ENCODE results near the gene SLAMF9. TPM values are rescaled to one million over a fixed set of nuclear protein-coding genes. Genes with fewer than 3 reads are reported as not detected.

SLAMF9 gene
- total RNA-seq, 8 experiments from 2014 or later: 0.43 TPM; not detected in 7

- WGBS, 10 experiments: 60 to 100% (median 83%) methylated on average over 1 of the region's 1 CpG; no CpG with 5 or more reads in 4 of the 10 experiments
- Histone ChIP-seq H3K4me3 (no peak overlapping the region), H3K4me1 (replicated peaks in 1 of 2) (peaks cover 0 to 4% of the 10 kb centered on the region in 2 donors), H3K27ac (no peak overlapping the region)
- ATAC-seq (replicated peaks in 6 of 8): no peak
- in situ Hi-C loops (cut with MboI; ENCODE audit: low pct_unique_long_range_greater_than_20kb in 2 of 9, low sequenced_read_pairs in 9 of 9, unreplicated experiment in 9 of 9): loop anchor here in 2 of 9 experiments (25.0 kb wide), 2 partner anchors 149 to 199 kb away; partner anchors contain the start of genes DUSP23 (in 1 of the 2) and SLAMF8 (in 1 of the 2)
These were observed 32.5 kb upstream of the SLAMF9 start for GRCh38 chr1:159986531-159986930.

GRCh38 chr1:159986093-159986492, 32.1 kb upstream of the SLAMF9 start:
- peaks cover 0 to 4% of the 10 kb centered on the region in 2 donors for H3K4me1 ChIP-seq (replicated peaks in 1 of 2)
- in situ Hi-C loops (cut with MboI; ENCODE audit: low pct_unique_long_range_greater_than_20kb in 2 of 9, low sequenced_read_pairs in 9 of 9, unreplicated experiment in 9 of 9): loop anchor here in 2 of 9 experiments (25.0 kb wide), 2 partner anchors 149 to 199 kb away; partner anchors contain the start of genes DUSP23 (in 1 of the 2) and SLAMF8 (in 1 of the 2)
- H3K4me3 ChIP-seq: no peak overlapping the region
- ATAC-seq (replicated peaks in 6 of 8): no peak
- 47 to 100% (median 67%) methylated on average over 1 to 2 of the region's 2 CpGs; no CpG with 5 or more reads in 2 of the 10 experiments for WGBS, 10 experiments
- H3K27ac ChIP-seq: no peak overlapping the region

- WGBS, 10 experiments: 76 to 100% (median 85%) methylated on average over 1 to 6 of the region's 6 CpGs; no CpG with 5 or more reads in 2 of the 10 experiments
- in situ Hi-C loops (cut with MboI; ENCODE audit: low pct_unique_long_range_greater_than_20kb in 2 of 9, low sequenced_read_pairs in 9 of 9, unreplicated experiment in 9 of 9): loop anchor here in 2 of 9 experiments (25.0 kb wide), 2 partner anchors 148 to 198 kb away; partner anchors contain the start of genes DUSP23 (in 1 of the 2) and SLAMF8 (in 1 of the 2)
- Histone ChIP-seq H3K4me3 (no peak overlapping the region), H3K27ac (no peak overlapping the region), H3K4me1 (replicated peaks in 1 of 2) (peaks cover 0 to 4% of the 10 kb centered on the region in 2 donors)
- ATAC-seq (replicated peaks in 6 of 8): peak in 1 of 8 experiments; percentile 54
These were observed 31.4 kb upstream of the SLAMF9 start for GRCh38 chr1:159985473-159985872.

DNA sequence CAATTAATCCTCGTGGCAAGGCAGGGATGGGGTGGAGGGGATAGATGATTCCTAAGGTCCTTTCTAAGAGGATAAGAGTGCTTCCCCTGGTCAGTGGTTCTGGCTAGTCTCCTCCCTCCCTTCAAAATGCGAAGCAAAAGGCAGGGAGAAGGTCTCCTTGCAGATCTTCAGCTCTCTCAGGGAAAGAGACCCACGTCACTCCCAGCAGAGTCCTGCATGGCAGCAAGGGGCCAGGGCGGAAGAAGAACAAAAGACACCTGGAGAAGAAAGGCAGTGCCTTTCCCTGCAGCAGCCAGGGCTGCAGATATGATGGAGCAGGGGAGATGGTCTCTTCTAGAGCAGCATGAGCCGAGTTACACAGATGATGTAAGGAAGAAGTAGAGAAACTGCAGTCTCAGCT, 29.6 kb upstream of the SLAMF9 start:
- Histone ChIP-seq H3K4me3 (no peak overlapping the region), H3K4me1 (replicated peaks in 1 of 2) (no peaks in the 10 kb centered on the region), H3K27ac (no peak overlapping the region)
- no peak for ATAC-seq (replicated peaks in 6 of 8)
- in situ Hi-C loops (cut with MboI; ENCODE audit: low pct_unique_long_range_greater_than_20kb in 2 of 9, low sequenced_read_pairs in 9 of 9, unreplicated experiment in 9 of 9): loop anchor here in 2 of 9 experiments (25.0 kb wide), 2 partner anchors 146 to 196 kb away; partner anchors contain the start of genes DUSP23 (in 1 of the 2) and SLAMF8 (in 1 of the 2)
- 0 to 68% (median 57%) methylated on average over 1 to 5 of the region's 5 CpGs; no CpG with 5 or more reads in 1 of the 10 experiments for WGBS, 10 experiments

DNA sequence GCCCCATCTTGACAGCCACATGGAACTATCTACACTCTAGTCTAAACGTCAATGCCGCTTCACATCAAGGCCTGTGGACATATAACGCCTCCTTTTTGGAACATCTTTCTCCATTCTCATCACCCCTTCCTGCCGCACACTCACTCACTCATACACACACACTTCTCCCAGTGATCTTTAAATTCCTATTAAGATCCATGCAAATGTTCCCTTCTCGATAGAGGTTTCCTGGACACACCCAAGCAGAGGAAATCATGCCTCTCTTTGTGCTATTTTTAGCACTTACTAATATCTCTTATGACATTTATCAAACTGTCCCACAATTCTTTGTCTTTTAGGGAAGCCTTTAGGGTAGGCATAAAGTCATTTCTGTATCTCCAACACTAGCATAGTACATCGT, 28.2 kb upstream of the SLAMF9 start:
- H3K4me3 ChIP-seq: no peak overlapping the region
- in situ Hi-C loops (cut with MboI; ENCODE audit: low pct_unique_long_range_greater_than_20kb in 2 of 9, low sequenced_read_pairs in 9 of 9, unreplicated experiment in 9 of 9): loop anchor here in 2 of 9 experiments (25.0 kb wide), 2 partner anchors 145 to 195 kb away; partner anchors contain the start of genes DUSP23 (in 1 of the 2) and SLAMF8 (in 1 of the 2)
- H3K27ac ChIP-seq: no peak overlapping the region
- 13 to 100% (median 88%) methylated on average over 1 to 6 of the region's 6 CpGs for WGBS, 10 experiments
- H3K4me1 ChIP-seq (replicated peaks in 1 of 2): no peaks in the 10 kb centered on the region
- peak in 3 of 8 experiments; percentile 26 to 89 (median 60) for ATAC-seq (replicated peaks in 6 of 8)

DNA sequence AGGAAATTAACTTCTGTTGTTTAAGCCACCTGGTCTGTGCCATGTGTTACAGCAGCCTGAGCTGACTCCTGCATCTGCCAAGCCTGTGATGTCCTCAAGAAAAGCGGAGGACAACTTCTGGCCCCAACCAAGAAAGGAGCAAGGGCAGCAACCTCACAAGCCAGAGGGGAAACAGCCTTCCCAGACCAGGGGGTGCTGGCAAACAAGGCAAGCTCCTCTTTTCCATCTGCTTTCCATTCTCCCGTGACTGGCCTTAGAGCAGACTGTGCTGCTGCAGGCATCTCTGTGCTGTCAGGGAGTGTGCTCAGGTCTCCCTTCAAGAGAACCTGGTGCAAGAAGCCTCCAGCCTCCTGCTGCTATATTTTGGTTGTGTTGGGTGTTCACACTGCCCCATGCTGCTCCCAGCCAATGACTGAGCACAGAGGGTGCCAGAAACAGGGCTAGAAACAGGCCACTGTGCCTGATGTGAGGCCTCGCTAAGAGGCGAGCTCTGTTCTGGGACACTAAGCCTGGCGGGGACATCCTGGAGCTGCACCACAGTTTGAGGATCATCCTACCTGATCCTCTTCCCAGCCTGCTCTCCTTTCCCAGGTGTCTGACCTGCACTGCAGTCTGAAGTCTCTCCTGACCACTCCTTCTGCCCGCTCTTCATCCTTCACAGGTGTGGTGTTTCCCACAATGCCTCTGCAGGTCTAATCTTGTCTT, 27.5 kb upstream of the SLAMF9 start:
- Histone ChIP-seq H3K27ac (no peak overlapping the region), H3K4me1 (replicated peaks in 1 of 2) (no peaks in the 10 kb centered on the region), H3K4me3 (no peak overlapping the region)
- 70 to 100% (median 91%) methylated on average over 1 to 6 of the region's 6 CpGs; no CpG with 5 or more reads in 4 of the 10 experiments for WGBS, 10 experiments
- in situ Hi-C loops (cut with MboI; ENCODE audit: low pct_unique_long_range_greater_than_20kb in 2 of 9, low sequenced_read_pairs in 9 of 9, unreplicated experiment in 9 of 9): loop anchor here in 2 of 9 experiments (25.0 kb wide), 2 partner anchors 144 to 194 kb away; partner anchors contain the start of genes DUSP23 (in 1 of the 2) and SLAMF8 (in 1 of the 2)
- no peak for ATAC-seq (replicated peaks in 6 of 8)

DNA sequence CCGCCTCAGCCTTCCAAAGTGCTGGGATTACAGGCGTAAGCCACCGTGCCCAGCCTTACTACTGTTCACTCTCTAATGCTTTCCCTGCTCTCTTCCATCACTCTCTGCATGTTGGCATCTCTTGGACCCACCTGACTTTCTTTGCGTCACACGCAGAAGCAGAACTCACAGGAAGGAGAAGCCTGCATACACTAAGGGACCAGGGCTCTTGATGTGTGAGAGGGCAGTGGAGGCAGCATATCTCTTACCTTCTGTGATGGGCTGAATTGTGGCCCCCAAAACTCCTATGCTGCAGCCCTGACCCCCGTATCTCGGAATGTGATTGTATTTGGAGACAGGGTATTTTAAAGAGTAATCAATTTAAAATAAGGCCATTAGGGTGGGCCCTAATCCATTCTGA, 26.7 kb upstream of the SLAMF9 start:
- 84 to 100% (median 94%) methylated on average over 1 to 7 of the region's 7 CpGs; no CpG with 5 or more reads in 1 of the 10 experiments for WGBS, 10 experiments
- no peak overlapping the region for H3K27ac ChIP-seq
- in situ Hi-C loops (cut with MboI; ENCODE audit: low pct_unique_long_range_greater_than_20kb in 2 of 9, low sequenced_read_pairs in 9 of 9, unreplicated experiment in 9 of 9): loop anchor here in 2 of 9 experiments (25.0 kb wide), 2 partner anchors 143 to 193 kb away; partner anchors contain the start of genes DUSP23 (in 1 of the 2) and SLAMF8 (in 1 of the 2)
- no peak overlapping the region for H3K4me3 ChIP-seq
- ATAC-seq (replicated peaks in 6 of 8): no peak
- no peaks in the 10 kb centered on the region for H3K4me1 ChIP-seq (replicated peaks in 1 of 2)

GRCh38 chr1:159980076-159980475, 26.0 kb upstream of the SLAMF9 start:
- ATAC-seq (replicated peaks in 6 of 8): no peak
- no peak overlapping the region for H3K27ac ChIP-seq
- in situ Hi-C loops (cut with MboI; ENCODE audit: low pct_unique_long_range_greater_than_20kb in 2 of 9, low sequenced_read_pairs in 9 of 9, unreplicated experiment in 9 of 9): loop anchor here in 2 of 9 experiments (25.0 kb wide), 2 partner anchors 143 to 193 kb away; partner anchors contain the start of genes DUSP23 (in 1 of the 2) and SLAMF8 (in 1 of the 2)

GRCh38 chr1:159979257-159979656, 25.2 kb upstream of the SLAMF9 start:
- no peak overlapping the region for H3K4me3 ChIP-seq
- ATAC-seq (replicated peaks in 6 of 8): no peak

More at GRCh38 chr1:159980076-159980475, 26.0 kb upstream of the SLAMF9 start:
- Histone ChIP-seq H3K4me1 (replicated peaks in 1 of 2) (no peaks in the 10 kb centered on the region), H3K4me3 (no peak overlapping the region)
- WGBS, 10 experiments: 30 to 67% (median 49%) methylated on average over 1 to 6 of the region's 6 CpGs; no CpG with 5 or more reads in 4 of the 10 experiments

DNA sequence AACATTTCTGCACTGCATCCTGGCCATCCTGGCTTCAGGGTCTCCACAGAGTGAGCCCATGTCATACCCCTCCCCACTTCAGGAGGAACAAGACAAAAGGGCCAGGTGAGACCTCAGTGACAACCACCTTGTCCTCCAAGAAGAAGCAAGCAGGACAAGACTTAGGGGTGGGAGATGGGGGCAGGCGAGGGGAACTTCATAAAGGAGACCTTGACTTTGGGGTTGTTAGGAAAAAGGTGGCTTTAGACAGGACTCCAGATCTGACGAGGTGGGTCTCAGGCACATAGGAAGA, 24.0 kb upstream of the SLAMF9 start:
- Histone ChIP-seq H3K4me3 (no peak overlapping the region), H3K27ac (no peak overlapping the region), H3K4me1 (replicated peaks in 1 of 2) (no peaks in the 10 kb centered on the region)
- in situ Hi-C loops (cut with MboI; ENCODE audit: low pct_unique_long_range_greater_than_20kb in 2 of 9, low sequenced_read_pairs in 9 of 9, unreplicated experiment in 9 of 9): loop anchor here in 2 of 9 experiments (25.0 kb wide), 2 partner anchors 141 to 191 kb away; partner anchors contain the start of genes DUSP23 (in 1 of the 2) and SLAMF8 (in 1 of the 2)
- no peak for ATAC-seq (replicated peaks in 6 of 8)
- 33 to 75% (median 62%) methylated on average over 1 to 2 of the region's 2 CpGs; no CpG with 5 or more reads in 6 of the 10 experiments for WGBS, 10 experiments

More at GRCh38 chr1:159979257-159979656, 25.2 kb upstream of the SLAMF9 start:
- in situ Hi-C loops (cut with MboI; ENCODE audit: low pct_unique_long_range_greater_than_20kb in 2 of 9, low sequenced_read_pairs in 9 of 9, unreplicated experiment in 9 of 9): loop anchor here in 2 of 9 experiments (25.0 kb wide), 2 partner anchors 142 to 192 kb away; partner anchors contain the start of genes DUSP23 (in 1 of the 2) and SLAMF8 (in 1 of the 2)
- 20 to 93% (median 81%) methylated on average over 1 to 3 of the region's 3 CpGs for whole genome bisulfite sequencing, 10 experiments
- Histone ChIP-seq H3K27ac (no peak overlapping the region), H3K4me1 (replicated peaks in 1 of 2) (no peaks in the 10 kb centered on the region)

DNA sequence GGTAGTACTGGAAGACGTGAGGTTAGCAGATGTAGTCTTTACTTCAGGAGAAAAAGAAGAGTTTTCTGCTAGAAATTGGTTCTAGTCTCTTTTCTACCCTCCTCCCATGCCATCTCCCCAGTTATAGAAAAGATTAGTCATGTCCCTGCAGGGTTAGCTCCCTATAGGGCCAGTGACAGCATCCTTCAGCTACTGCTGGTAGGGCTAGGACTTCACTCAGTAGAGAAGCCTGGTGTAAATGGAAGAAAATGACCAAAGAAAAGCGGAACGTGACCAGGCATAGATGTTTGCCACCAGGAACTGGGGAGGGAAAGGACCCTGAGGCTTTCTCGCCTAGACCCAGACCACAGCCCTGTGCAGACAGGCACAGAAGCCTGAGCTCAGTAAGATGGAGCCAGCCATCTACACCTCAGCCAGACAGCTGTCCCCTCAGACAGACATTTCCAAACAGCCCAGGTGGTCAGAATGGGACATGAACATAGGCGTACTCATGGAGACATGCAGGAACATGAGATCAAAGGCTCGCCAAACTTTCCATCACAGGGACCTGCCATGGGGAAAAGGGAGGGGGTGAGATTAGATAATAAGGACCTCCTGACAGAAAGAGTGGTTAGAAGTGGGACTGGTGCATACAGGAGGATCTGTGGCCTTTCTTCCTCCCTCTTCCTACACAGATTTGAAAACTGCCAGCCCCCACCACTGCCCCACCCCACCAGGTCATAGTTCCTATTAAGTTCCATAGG, 23.5 kb upstream of the SLAMF9 start:
- no peak for ATAC-seq (replicated peaks in 6 of 8)
- H3K27ac ChIP-seq: no peak overlapping the region
- 17 to 80% (median 61%) methylated on average over 1 to 4 of the region's 6 CpGs; no CpG with 5 or more reads in 2 of the 10 experiments for WGBS, 10 experiments
- in situ Hi-C loops (cut with MboI; ENCODE audit: low pct_unique_long_range_greater_than_20kb in 2 of 9, low sequenced_read_pairs in 9 of 9, unreplicated experiment in 9 of 9): loop anchor here in 2 of 9 experiments (25.0 kb wide), 2 partner anchors 140 to 190 kb away; partner anchors contain the start of genes DUSP23 (in 1 of the 2) and SLAMF8 (in 1 of the 2)
- H3K4me1 ChIP-seq (replicated peaks in 1 of 2): no peaks in the 10 kb centered on the region
- no peak overlapping the region for H3K4me3 ChIP-seq

- WGBS, 10 experiments: 46 to 94% (median 78%) methylated on average over 1 to 7 of the region's 7 CpGs; no CpG with 5 or more reads in 2 of the 10 experiments
- no peak for ATAC-seq (replicated peaks in 6 of 8)
- H3K4me1 ChIP-seq (replicated peaks in 1 of 2): peaks cover 3 to 10% of the 10 kb centered on the region in 2 donors
- no peak overlapping the region for H3K27ac ChIP-seq
- in situ Hi-C loops (cut with MboI; ENCODE audit: low pct_unique_long_range_greater_than_20kb in 2 of 9, low sequenced_read_pairs in 9 of 9, unreplicated experiment in 9 of 9): no loop called here
- no peak overlapping the region for H3K4me3 ChIP-seq
These were observed 20.4 kb upstream of the SLAMF9 start for GRCh38 chr1:159974350-159974965.

Data from motor neuron (in vitro differentiated cells).